IMR-90 (cell line): ENCODE measurements around the gene SNRK. TPM values are rescaled to one million over a fixed set of nuclear protein-coding genes. Genes with fewer than 3 reads are reported as not detected.
A peak's percentile ranks its signal among the peaks of the same experiment; 100 is the strongest.

Experiments
- ATAC-seq: fragments of 200-7000 bp; cut with Tn5 transposase; 2 replicates; pipeline ENCODE4 v1.9.1; 2020; ENCODE audit warnings: low read depth, mild to moderate bottlenecking, moderate library complexity
- BruUV-seq: library from RNA; stranded (reverse); fragments of 400-500 nt; replicated peaks from 2 replicates; lab custom pipeline; 2021; lab: Mats Ljungman, UMichigan
- CTCF ChIA-PET: fragments of 300-600 bp; formaldehyde crosslinking; extraction: SDS; loops from one replicate; lab custom pipeline; 2021; ENCODE audit warnings: antibody characterized with exemption; lab: Yijun Ruan, JAX
- POLR2A ChIA-PET: fragments of 300-600 bp; sonication (Branson Sonifier 250); formaldehyde crosslinking; loops from one replicate; lab custom pipeline; 2022; ENCODE audit warnings: antibody characterized with exemption; ENCODE audit not compliant: unreplicated experiment; lab: Charles Lee
- DNase-seq: peaks from one replicate; pipeline ENCODE4 v3.0.0; 2013
- H2AFZ ChIP-seq: replicated peaks from 2 replicates; pipeline ENCODE3; 2013; ENCODE audit warnings: low read length, mild to moderate bottlenecking; ENCODE audit not compliant: poor library complexity
- H2AK5ac ChIP-seq: 2 replicates; pipeline ENCODE4 v1.6.1; 2013; ENCODE audit warnings: low read depth, low read length, inconsistent platforms
- H2AK9ac ChIP-seq: replicated peaks from 2 replicates; pipeline ENCODE3; 2013; ENCODE audit warnings: mild to moderate bottlenecking, low read depth, low read length, moderate library complexity; ENCODE audit not compliant: poor library complexity
- H2BK120ac ChIP-seq: 2 replicates; pipeline ENCODE4 v1.6.1; 2013; ENCODE audit warnings: low read depth, low read length, inconsistent platforms
- H2BK15ac ChIP-seq: 3 replicates; pipeline ENCODE4 v1.6.1; 2013; ENCODE audit warnings: low read depth, low read length, inconsistent platforms
- H2BK20ac ChIP-seq: 2 replicates; pipeline ENCODE4 v1.6.1; 2013; ENCODE audit warnings: low read depth, mild to moderate bottlenecking, inconsistent platforms, low read length, moderate library complexity
- H2BK5ac ChIP-seq: 2 replicates; pipeline ENCODE4 v1.6.1; 2013; ENCODE audit warnings: mild to moderate bottlenecking, low read depth, low read length, inconsistent platforms; ENCODE audit not compliant: poor library complexity, severe bottlenecking
- H3K14ac ChIP-seq: replicated peaks from 2 replicates; pipeline ENCODE4 v1.6.1; 2013; ENCODE audit warnings: low read depth, low read length, inconsistent platforms
- H3K18ac ChIP-seq: 2 replicates; pipeline ENCODE4 v1.6.1; 2013; ENCODE audit warnings: low read depth, low read length, control low read depth
- H3K23ac ChIP-seq: 2 replicates; pipeline ENCODE4 v1.6.1; 2013; ENCODE audit warnings: low read depth, low read length, inconsistent platforms
- H3K27ac ChIP-seq: 2 replicates; pipeline ENCODE4 v1.5.1; 2013; ENCODE audit warnings: mild to moderate bottlenecking, control low read depth, low read length; ENCODE audit not compliant: insufficient read depth
- H3K27me3 ChIP-seq: 2 replicates; pipeline ENCODE4 v1.6.1; 2013; ENCODE audit warnings: low read length; ENCODE audit not compliant: control insufficient read depth, insufficient read depth
- H3K36me3 ChIP-seq: 2 replicates; pipeline ENCODE4 v1.6.1; 2013; ENCODE audit warnings: low read length, mixed read lengths; ENCODE audit not compliant: control insufficient read depth, insufficient read depth
- H3K4ac ChIP-seq: 2 replicates; pipeline ENCODE4 v1.6.1; 2013; ENCODE audit warnings: low read depth, low read length, inconsistent platforms
- H3K4me1 ChIP-seq: 2 replicates; pipeline ENCODE4 v1.6.1; 2013; ENCODE audit warnings: low read length, mixed read lengths; ENCODE audit not compliant: control insufficient read depth, insufficient read depth
- H3K4me2 ChIP-seq: 2 replicates; pipeline ENCODE4 v1.6.1; 2013; ENCODE audit warnings: low read depth, mild to moderate bottlenecking, control low read depth, low read length, moderate library complexity
- H3K4me3 ChIP-seq: 2 replicates; pipeline ENCODE4 v1.5.1; 2013; ENCODE audit warnings: low read depth, mild to moderate bottlenecking, control low read depth, low read length, moderate library complexity; ENCODE audit not compliant: insufficient read depth
- H3K56ac ChIP-seq: 2 replicates; pipeline ENCODE4 v1.6.1; 2013; ENCODE audit warnings: low read length, inconsistent platforms; ENCODE audit not compliant: insufficient read depth; ENCODE audit errors: extremely low read depth
- H3K79me1 ChIP-seq, 2 experiments: 2 replicates each; pipeline ENCODE4 v1.6.1; 2013; ENCODE audit warnings: low read length in 2 of 2, inconsistent platforms in 1 of 2, low read depth in 1 of 2
- H3K9ac ChIP-seq: 2 replicates; pipeline ENCODE4 v1.6.1; 2013; ENCODE audit warnings: low read depth, low read length, control low read depth
- H3K9me1 ChIP-seq: 2 replicates; pipeline ENCODE4 v1.6.1; 2013; ENCODE audit warnings: low read length, inconsistent platforms; ENCODE audit not compliant: insufficient read depth
- H3K9me3 ChIP-seq: 2 replicates; pipeline ENCODE4 v1.6.1; 2013; ENCODE audit warnings: low read length; ENCODE audit not compliant: control insufficient read depth, insufficient read depth
- H4K20me1 ChIP-seq: 2 replicates; pipeline ENCODE4 v1.6.1; 2013; ENCODE audit warnings: low read length, inconsistent platforms; ENCODE audit not compliant: insufficient read depth
- H4K5ac ChIP-seq: 2 replicates; pipeline ENCODE4 v1.6.1; 2013; ENCODE audit warnings: mild to moderate bottlenecking, low read depth, low read length, control low read depth
- H4K8ac ChIP-seq, 2 experiments: 2 replicates each; pipeline ENCODE4 v1.6.1; 2013; ENCODE audit warnings: low read depth in 2 of 2, low read length in 2 of 2, control low read depth in 1 of 2, inconsistent platforms in 1 of 2
- H4K91ac ChIP-seq: 2 replicates; pipeline ENCODE4 v1.6.1; 2013; ENCODE audit warnings: low read depth, low read length, inconsistent platforms; ENCODE audit not compliant: insufficient read depth
- BHLHE40 ChIP-seq: fragments of 150-350 bp; IDR thresholded peaks from 2 replicates; pipeline ENCODE4 v1.6.1; 2016; ENCODE audit warnings: mild to moderate bottlenecking, low read depth, low read length
- ELK1 ChIP-seq: fragments of 150-350 bp; IDR thresholded peaks from 2 replicates; pipeline ENCODE4 v1.6.1; 2016; ENCODE audit warnings: low read depth, mild to moderate bottlenecking, low read length, moderate library complexity, borderline replicate concordance
- MAZ ChIP-seq: IDR thresholded peaks from 2 replicates; pipeline ENCODE4 v1.6.1; 2012; ENCODE audit warnings: low read depth, mild to moderate bottlenecking, low read length, improper control_type of control experiment, moderate library complexity, borderline replicate concordance
- MXI1 ChIP-seq: IDR thresholded peaks from 2 replicates; pipeline ENCODE4 v1.6.1; 2012; ENCODE audit warnings: low read depth, mild to moderate bottlenecking, low read length, moderate library complexity, borderline replicate concordance
- POLR2A ChIP-seq: IDR thresholded peaks from 2 replicates; pipeline ENCODE4 v1.6.1; 2012; ENCODE audit warnings: mild to moderate bottlenecking, low read depth, low read length
- RFX5 ChIP-seq: IDR thresholded peaks from 2 replicates; pipeline ENCODE4 v1.8.0; 2012; ENCODE audit warnings: low read depth, mild to moderate bottlenecking, low read length, moderate library complexity
- WGBS, 2 experiments: methylation state at CpG; one replicate each; pipeline versions ENCODE4 v1.1.5 to v1.1.7; 2013; ENCODE audit warnings: missing lambda C conversion rate in 2 of 2; ENCODE audit not compliant: insufficient read length in 1 of 2; ENCODE audit errors: extremely low coverage in 2 of 2; 5-methylcytosine and 5-hydroxymethylcytosine counted together
- dilution Hi-C: fragments of 300-500 bp; cut with HindIII; formaldehyde crosslinking; loops from one replicate; pipeline ENCODE4 v1.14.3; 2018; ENCODE audit warnings: low sequenced_read_pairs; ENCODE audit not compliant: unreplicated experiment
- in situ Hi-C: fragments of 300-500 bp; cut with MboI; formaldehyde crosslinking; loops from 3 replicates; pipeline ENCODE4 v1.14.3; 2019; ENCODE audit warnings: low sequenced_read_pairs, inconsistent platforms, mixed read lengths
- intact Hi-C: fragments of 100-400 bp; cut with micrococcal nuclease; formaldehyde crosslinking; loops from 2 replicates; pipeline ENCODE4 v1.10.0; 2022
- polyA plus RNA-seq, 3 experiments: library from polyadenylated mRNA; depleted of rRNA; stranded (reverse); fragments of >200 nt; gene quantifications; 2 replicates each; pipeline ENCODE4 v1.2.3, GENCODE V29; 2012; ENCODE audit warnings: low replicate concordance in 1 of 3
- total RNA-seq: library from RNA; depleted of rRNA; stranded (reverse); fragments of >200 nt; gene quantifications from 2 replicates; pipeline ENCODE4 v1.2.3, GENCODE V29; 2012

SNRK gene
- total and polyA plus RNA-seq, 2 of the 4 experiments (the other 2 are of a cell fraction) = 4.7 to 23.1 TPM

GRCh38 chr3:43254125-43254524, 32.2 kb upstream of the SNRK start:
- Histone ChIP-seq H2BK120ac (no peak overlapping the region), H2BK15ac (no peak overlapping the region), H2BK5ac (no peak overlapping the region), H4K5ac (no peak overlapping the region), H3K4me3 (no peak overlapping the region), H4K91ac (no peak overlapping the region), H3K18ac (no peak overlapping the region), H3K9me1 (no peaks in the 10 kb centered on the region), H3K36me3 (no peaks in the 10 kb centered on the region), H2AK5ac (no peak overlapping the region), H3K27me3 (peaks cover 27% of the 10 kb centered on the region), H2BK20ac (no peak overlapping the region), H3K14ac (no peak overlapping the region), H4K20me1 (no peaks in the 10 kb centered on the region), H4K8ac (no peak overlapping the region), H3K9me3 (0 out of 2 replicates have a peak, but pooled peaks cover 2% of the 10 kb centered on the region), H3K79me1 (no peaks in the 10 kb centered on the region), H3K56ac (no peak overlapping the region), H2AFZ (peak overlapping the region; percentile 36), H3K9ac (no peak overlapping the region), H2AK9ac (no peak overlapping the region), H3K4me2 (no peak overlapping the region), H3K23ac (no peak overlapping the region), H3K4ac (no peak overlapping the region), H3K27ac (no peak overlapping the region), H3K4me1 (no peaks in the 10 kb centered on the region)
- in situ Hi-C loops = no loop called here
- ATAC-seq (no peak), DNase-seq (no peak)
- ChIA-PET CTCF (interaction anchor here (1.3 kb wide), 1 partner anchor 11 kb away, joined by 3 read pairs; no protein-coding TSS in a partner anchor), POLR2A (no interaction called here)
- intact Hi-C loops = no loop called here
- TF ChIP-seq MAZ (no peak), POLR2A (no peak), ELK1 (no peak), MXI1 (no peak), RFX5 (no peak), BHLHE40 (no peak)
- dilution Hi-C loops = no loop called here
- no TSS peak for BruUV-seq
- no CpG with 5 or more reads among the region's 1 CpG for WGBS, 2 experiments
